Activated T-cell treated with anti-CD3 and anti-CD28 coated beads, Interleukin-2, amount 50 U/mL, for 48 hours (primary cell): ENCODE measurements around the gene SRGAP3.

Experiments
- DNase-seq, 2 experiments: peaks; one replicate each; pipeline ENCODE4 v3.0.0-alpha.2; 2020

Gene SRGAP3

DNA sequence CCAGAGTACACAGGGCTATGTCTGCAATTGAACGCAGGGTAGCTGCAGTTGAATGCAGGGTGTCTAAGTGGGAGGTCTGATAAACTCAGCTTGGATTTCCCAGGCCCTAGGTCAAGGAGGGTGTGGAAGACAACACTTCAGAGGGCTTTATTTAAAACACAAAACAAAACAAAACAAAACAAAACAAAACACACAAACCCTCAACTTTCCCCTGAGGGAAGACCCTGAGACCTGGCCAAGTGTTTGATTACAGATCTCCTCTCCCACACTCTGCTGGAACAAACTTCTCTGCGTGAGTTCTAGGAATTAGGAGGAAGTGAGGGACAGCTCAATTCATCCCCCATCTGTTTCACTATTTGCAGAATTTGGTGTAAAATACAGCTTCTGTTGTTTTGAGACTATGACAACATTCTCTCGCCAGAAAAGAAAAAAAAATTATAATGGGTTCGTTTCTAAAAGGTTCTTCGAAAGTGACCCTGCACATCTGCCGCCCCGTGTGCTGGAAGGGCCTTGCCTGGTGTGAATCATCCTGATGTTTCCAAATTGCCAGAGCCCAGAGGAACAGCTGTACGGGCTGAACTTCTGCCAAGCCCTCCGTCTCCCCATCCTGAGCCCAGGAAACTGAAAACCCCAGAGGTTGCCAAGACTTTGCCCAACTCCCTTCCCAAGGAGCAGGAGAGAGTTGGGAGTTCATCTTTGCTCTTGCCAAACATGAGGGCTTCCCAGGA, 212.9 kb downstream of the SRGAP3 start:
- DNase-seq: no peak

DNA sequence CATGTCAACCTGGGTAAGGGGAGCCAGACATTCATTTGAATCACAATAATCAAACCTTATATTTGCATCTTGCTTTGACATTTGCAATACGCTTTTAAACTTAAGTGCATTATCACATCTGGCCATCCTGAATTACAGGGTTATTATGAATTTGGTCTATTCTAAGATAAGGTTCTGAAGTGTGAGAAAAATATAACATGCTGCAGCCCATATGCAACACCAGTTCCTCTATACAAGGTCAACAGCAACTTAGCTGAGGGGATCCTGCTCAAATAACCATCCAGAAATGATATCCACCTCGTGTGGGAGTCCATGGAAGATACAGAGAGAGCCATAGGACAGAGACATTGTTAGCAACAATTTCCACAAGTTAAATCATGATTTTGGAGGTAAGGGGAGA, 213.5 kb downstream of the SRGAP3 start:
- no peak for DNase-seq

DNA sequence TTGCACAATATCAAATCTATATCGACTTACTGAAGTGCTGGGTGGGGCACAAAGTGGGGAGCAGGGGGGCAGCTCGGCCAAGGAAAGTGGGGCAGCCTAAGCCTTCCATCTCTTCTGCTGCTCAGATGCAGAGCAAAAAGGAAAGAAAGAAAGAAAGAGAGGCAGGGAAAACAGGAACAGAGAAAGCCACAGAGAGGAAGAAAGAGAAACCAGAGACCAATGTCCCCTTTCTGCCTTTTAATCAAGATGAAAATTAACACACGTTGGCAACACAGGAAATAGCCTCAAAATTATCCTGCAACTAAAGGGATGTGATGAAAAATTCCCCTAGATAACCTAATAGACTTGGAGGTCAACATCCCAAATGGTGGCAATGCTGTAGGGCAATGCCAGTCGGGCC, 214.0 kb downstream of the SRGAP3 start:
- DNase-seq: no peak

DNA sequence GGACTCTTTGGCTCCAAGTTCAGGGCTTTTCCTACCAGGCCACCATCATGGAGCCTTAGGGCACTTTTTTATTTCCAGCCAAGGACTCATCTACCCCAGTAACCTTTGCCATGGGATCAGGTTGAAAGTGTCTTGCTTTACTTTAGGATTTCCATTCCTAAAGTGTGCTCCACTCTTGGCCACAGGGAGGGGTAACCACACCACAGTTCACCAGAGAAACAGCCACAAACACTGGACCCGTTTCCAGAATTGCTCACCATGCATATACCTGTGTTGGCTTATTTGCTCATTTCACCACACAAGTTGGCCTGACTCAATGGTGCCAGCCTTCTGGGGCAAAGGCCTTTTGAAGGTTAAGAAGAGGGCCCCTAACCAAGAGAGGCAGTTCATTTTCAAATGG, 215.6 kb downstream of the SRGAP3 start:
- no peak for DNase-seq

DNA sequence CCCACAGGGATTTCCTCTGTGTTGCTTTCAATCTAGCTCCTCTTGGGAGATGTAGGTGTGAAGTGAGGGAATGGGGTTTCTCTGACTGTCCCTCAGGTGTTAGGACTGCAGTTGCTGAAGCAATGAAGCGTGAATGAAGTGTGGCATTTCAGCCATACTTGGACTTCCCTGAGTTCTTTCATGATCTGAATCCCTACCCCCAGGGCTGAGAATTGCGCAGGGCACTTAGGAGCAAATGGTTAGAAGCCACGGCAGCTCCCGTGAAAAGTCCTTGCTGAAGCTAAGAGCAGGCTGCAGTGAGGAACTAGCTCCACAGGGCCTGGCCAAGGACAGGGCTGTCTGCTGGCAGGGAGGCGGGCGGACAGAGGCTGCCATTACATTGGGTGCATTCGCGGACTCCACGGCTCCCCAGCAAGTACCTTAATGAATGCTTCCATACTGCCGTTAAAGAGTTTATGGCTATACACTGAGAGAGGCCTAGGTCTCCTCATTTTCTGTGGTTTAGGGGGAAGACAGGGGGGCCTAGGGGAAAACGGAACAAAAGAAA, 217.1 kb downstream of the SRGAP3 start:
- DNase-seq: no peak

DNA sequence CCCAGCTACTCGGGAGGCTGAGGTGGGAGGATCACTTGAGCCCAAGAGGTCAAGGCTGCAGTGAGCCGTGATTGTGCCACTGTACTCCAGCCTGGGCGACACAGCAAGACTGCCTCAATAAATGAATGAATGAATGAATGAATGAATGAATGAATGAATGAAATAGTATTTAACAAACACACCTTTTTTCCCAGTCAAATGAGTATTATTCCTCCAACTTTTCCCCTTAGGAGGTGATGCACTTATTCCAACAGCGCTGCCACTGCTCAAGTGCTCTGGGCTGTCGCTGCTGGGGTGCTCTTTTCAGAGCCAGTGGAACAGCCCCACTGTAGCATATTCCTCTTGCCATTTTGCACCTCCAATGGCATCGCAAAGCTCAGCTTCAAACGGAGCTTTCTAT, 219.4 kb downstream of the SRGAP3 start:
- no peak for DNase-seq

DNA sequence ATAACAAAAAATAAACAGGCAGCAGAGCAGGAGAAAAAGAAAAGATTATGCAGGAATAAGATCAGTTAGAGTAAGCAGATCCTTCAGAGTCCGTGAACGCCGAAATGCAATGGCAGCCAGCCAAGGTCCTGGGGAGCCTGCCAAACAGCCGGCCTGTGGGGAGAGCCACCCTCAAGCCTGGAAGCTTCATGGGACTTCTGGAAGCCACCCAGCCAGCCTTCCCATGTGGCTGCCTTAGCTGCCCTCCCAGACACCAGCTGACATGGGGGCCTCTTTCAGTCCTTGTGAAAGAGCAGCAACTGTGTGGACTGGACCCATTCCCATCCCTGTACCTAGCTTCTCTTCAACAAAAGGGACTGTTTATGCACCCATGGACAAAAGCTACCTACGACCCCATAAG, 221.3 kb downstream of the SRGAP3 start:
- DNase-seq: no peak

DNA sequence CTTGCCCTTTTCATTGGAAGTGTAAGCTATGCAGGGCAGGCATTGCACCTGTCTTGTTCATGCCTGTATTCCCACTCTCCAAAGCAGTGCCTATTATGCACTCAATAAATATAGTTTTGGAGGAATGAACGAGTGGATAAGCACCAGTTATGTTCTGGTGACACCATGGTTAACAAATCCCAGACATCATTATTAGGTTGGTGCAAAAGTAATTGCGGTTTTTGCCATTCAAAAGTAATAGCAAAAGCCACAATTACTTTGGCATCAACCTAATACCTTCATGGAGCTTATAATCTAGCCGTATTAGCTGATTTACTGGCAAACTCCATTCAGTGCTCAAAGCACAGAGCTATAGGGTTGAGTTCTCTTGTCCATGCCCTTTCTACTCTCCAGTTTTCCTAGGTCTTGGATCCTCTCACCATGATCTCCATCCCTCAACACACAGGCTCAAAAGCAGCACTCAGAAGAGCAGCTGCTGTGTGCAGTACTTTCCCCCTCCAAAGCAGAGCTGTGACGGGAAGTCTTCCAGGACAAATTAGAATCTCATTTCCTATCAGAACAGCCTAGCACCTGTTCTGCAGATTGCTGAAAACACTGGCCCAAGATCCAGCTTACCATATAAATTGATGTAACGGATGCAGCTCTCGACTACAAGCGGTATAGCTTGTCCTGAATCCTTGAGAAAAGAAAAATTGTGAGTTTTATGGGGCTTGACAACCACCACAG, 223.0 kb downstream of the SRGAP3 start:
- no peak for DNase-seq

DNA sequence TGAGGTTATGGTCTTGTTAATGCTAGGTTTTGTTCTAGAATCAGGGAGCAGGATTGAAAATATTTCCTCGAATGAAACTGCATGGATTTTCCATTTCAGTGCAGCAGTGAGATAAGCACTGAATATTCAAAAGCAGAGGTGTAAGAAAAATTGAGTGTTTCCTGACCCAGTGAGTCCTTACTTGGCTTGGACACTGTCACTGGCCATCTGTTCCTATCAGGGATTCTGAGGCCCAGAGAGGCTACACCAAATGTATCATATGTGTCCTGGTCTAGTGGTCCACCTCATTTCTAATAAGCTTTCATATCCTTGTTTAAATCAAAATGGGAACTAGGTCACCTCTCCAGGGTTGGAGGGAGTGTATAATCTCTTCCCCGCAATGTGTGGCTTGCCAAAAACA, 225.1 kb downstream of the SRGAP3 start:
- no peak for DNase-seq

DNA sequence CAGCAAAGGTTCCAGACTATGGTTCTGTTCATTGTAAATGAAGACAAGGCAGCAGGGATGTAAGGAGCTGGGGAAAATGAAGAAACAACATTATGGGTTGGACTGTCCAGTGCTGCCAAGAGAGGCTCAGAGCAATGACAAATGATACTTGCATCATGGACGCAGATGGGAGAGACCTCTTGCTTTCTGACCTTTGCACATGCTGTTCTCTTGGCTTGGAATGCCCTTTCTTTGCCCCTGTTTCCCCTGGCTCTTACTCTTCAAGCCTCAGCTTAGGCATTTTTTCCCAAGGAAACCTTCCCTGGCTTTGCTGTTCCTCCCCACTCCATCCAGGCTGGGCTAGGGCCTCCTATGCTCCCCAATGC, 226.2 kb downstream of the SRGAP3 start:
- no peak for DNase-seq

DNA sequence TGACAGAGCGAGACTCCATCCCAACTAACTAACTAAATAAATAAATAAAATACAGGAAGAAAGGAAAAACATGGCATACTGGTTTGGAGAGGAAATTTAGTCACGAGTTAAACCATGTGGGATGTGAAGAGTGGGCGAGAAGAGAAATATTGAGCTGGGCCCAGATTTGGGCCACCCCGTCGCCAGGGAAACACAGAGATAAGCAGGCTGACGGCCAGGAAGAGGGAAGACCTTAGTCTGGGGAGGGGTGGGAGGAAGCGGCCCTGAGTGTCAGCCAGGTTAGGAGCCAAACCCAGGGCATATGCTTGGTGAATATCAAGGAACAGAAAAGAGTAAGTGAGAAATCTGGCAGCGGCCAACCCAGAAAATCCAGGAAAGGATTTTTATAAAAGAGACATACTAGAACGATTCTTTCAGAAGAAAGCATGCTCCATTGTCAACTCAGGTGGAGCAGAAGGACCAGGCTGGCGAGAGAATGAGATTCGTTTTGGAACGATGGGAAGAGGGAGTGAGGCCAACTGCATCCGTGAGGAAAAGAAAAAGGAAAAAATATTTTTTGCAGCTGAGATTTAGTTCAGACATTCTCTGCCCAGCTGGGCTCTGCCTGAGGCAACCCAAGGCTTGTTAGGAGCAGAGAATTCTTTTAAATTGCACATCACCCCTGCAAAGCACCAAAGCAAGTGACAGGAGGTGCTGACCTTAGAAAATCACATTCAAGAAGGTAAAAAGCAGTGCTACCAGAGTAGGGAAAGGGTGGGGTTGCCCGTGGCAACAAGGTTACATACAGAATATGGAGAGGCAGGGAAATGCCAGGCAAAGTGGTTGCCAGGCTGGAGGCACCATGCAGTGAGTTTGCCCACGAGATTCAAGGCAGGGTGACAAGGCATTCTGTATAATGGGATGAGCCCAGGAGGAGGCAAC, 226.9 kb downstream of the SRGAP3 start:
- no peak for DNase-seq

DNA sequence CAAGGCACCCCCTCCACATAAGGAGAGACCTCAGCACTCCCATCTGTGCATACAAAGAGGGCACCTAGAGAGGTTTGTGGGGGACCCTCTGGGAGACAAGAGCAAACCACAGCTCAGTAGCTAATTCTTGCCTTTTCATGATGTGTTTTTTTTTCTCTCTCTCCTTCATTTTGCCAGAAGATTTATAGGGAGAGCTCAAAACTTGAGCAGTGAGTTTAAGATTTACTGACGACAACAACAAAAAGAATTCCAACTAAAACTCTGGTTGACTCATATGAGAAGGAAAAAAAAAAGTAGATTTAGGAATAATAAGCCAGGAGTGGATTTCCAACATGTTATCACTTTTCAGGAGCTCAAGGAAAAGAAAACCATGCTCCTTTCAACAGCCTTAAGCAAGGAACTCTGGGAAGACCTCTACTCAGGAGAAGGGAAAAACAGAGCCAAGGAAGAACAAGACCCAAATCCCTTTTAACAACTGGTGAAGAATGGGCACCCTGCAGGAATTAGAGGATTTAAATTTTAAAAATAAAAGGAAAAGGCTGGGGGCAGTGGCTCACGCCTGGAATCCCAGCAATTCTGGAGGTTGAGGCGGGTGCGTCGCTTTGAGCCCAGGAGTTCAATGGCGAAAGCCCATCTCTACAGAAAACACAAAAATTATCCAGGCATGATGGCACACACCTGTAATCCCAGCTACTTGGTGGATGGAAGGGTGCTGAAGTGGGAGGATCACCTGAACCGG, 228.0 kb downstream of the SRGAP3 start:
- no peak for DNase-seq

DNA sequence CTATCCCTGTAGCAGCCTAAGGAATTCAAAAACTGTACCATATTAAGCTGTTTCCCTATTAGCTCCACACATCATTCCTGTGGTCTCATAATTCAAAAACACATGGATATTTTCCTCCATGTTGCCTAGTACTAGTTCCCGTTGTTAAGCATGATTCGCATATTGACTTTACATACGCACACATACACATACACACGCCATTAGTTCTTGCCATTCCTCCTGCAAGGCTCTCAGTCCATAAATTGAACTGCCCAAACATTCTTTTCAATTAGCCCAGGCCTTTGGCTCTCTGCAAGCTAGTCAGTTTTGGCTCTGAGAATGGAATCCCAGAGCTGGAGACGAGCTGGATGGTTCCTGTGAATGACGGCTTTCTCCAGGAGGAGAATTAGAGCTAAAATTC, 229.0 kb downstream of the SRGAP3 start:
- no peak for DNase-seq

DNA sequence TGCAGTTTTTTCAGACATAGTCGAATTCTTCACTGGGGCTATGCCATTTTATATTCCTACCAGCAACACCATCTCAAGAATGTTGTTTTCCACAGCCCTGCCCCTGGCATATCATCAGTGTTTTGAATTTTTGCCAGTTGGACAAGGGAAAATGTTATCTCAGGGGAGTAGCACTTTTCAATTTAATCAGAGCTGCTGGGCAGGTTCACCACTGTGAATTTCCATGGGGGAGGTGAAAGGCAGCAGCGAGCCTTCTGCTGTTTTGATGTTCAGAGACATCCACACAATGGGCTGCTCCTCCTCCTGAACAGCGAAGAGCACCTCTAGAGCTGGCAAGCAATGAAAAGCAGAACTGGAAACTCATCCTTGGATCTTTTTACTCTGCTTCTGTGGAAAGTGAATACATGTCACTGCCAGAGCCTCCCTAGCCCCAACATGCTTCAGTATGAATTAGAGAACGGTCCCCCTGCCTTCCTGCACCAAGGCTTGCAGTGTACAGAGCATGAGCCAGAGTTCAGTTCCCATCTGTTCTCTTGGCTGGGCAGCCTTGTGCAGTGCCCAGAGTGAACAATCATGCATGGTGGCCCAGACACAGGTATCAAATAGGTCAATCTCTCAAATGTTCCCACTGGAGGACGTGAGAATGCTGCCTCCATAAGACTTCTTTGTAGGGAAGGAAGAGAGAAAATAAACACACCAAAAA, 230.0 kb downstream of the SRGAP3 start:
- no peak for DNase-seq

DNA sequence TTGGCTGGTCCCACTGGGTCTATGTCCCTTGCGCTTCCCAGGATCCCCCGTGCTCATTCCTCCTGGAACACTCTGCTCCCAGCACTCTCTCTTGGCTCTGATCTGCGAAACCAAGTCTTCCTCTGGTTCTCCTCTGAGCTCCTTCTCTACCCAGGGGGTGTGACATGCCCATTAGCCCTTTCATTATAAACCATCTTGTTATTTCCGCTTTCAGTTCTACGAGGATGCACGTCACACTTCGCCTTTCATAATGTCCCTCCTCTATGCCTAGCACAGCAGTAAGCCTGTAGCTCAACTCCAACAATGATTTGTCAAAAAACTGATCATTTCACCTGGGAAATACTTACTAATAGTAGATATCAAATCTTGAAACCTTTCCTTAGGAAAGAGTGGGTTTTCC, 234.2 kb downstream of the SRGAP3 start:
- no peak for DNase-seq

DNA sequence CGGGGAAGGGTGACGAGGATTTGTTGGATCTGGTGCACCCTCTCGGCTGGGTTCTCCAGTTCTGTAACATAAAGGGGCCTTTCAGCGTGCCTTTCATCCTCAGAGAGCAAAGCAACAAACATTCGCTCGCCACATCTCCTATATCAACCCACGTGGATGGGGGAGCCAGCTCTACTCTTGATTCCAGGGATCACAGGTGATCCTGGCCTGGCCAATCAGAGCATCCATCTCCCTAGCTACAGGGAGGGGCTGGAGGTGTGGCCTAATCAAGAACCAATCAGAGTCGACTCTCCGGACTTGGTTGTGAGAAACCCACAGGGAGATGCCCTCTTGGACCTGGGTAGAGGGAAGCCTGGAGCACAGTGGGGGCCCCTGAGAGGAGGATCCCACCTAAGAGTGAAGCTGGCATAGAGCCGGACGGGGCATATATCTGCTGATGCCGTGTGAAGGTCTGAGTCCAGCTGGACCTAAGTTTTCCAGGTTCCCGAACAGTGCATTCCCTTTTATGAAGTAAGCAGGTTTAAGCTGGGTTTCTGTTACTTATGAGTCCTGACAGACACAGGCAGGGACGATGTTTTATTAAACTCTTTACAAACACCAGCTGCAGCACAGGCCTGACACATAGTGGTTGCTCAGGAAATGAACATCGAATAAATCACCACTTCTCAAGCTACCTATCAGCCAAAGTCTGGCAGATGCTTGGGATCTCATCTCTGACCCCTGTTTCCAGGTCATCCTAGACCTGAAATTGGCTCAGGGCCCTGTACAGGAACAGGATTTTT, 235.5 kb downstream of the SRGAP3 start:
- no peak for DNase-seq

DNA sequence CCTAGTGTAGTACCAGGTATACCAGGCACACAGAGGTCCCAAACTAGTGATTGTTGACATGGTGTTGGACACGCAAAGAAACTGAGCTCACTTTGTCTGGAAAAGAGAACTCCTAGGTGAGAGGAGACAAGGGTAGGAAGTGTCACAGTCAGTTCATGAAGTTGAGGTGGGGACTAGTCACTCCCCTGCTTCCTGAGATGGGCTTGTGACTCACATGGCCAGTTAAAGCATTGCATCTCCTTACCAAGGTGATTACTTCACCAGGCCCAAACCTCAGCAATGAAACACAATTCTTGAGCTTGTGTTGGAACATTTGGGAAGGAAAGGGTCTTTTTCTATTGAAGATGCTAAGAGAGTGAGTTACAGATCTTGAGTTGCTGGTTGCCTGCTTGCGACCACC, 236.9 kb downstream of the SRGAP3 start:
- no peak for DNase-seq

DNA sequence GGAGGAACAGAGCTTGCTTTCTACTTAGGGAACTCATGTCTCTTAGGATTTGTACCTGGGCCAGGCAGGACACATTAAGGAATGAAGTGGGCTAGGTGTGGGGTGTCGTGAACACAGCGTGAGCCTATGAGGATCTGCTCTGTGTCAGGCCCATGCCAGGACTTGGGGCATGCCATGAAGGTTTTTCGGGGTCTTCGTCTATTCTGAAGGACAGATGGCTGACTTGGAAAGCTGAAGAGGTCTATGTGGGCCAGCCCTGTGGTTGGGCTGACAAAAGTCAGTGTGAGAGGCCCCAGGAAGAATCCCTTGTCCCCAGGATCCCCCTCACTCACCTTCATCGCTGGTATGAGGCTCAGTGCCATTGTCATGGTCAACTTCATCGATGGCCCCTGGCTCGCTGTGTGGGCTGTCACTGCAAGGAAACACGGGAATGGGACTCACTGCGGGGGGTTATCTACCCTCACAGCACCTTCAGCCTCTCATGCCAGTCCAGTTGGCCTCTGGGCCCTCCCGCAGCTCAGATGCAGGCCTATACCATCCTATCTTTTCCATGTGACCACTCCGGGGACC, 239.4 kb downstream of the SRGAP3 start:
- no peak for DNase-seq

DNA sequence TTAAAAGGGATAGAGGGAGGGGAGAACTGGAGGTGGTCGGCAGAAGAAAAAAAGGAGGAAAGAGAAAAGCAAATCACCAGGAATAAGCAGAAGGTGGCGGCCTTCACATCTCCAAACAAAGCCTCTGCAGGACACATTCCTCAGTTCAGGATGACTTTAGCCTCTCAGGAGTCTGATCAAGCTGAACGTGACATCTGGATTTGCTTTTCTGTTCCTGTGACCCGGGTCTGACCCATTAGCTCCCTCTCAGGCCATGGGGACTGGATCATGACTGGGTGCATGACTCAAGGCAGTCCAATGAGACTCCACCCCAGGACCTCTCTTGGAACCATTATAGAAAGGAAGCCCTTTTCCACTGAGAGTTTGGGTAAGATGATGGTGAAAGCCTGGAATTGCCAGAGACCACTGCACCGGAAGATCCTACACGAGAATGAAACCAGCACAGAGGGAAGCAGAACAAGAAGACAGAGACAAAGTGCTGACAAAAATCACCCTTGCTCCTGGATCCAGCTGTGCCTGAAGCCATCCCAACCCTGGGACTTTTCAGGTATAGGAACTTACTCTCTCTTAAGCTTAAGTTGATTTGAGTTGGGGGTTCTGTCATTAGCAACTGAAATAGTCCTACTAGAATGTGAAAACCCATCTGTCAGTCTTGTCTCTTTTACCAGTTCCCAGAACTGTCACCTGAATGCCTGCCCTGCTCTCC, 240.7 kb downstream of the SRGAP3 start:
- no peak for DNase-seq

DNA sequence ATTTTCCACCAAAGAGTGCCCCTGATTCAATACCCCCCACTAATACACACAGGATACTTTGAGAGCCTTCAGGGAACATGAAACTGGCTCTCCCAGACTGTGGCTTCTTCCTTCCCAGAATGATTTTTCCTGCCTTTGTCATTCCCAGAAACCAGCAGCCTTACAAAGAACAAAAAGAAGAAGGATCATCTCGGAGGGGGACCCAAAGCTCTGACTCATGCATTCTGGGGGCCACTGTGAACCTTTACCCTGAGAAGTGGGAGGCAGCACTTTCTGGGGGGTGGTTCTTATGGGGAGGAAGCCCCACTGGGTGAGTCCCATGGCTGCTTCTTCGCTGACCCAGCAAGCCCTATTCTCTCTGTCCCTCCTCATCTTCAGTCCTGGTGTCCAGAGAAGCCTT, 241.5 kb downstream of the SRGAP3 start:
- DNase-seq: no peak
